Sigmoid colon (tissue), 4 donors: Measurements from ENCODE around the gene EED.

Experiments
- EP300 ChIP-seq, 4 donors: sonication (generic); formaldehyde crosslinking; IDR thresholded peaks; one replicate each; pipeline ENCODE4 v1.6.1; 2017; ENCODE audit warnings: antibody characterized with exemption in 4 of 4
- POLR2A ChIP-seq, 2 donors: fragments of 450-650 bp; IDR thresholded peaks; one replicate each; pipeline ENCODE4 v1.6.1; 2016; ENCODE audit warnings: antibody characterized with exemption in 2 of 2, mild to moderate bottlenecking in 2 of 2, moderate library complexity in 2 of 2
- POLR2AphosphoS5 ChIP-seq, 4 donors: sonication (generic); formaldehyde crosslinking; IDR thresholded peaks; one replicate each; pipeline ENCODE4 v1.6.1; 2017; ENCODE audit warnings: antibody characterized with exemption in 4 of 4
- TF ChIP-seq, protein P1 (sequence below), 4 experiments: fragments of 450-650 bp in 3 of 4; fragments of 200-600 bp in 1 of 4; IDR thresholded peaks; one replicate each; pipeline ENCODE4 v1.5.1; 2016 to 2019; ENCODE audit warnings: antibody characterized with exemption in 4 of 4, mild to moderate bottlenecking in 3 of 4, moderate library complexity in 2 of 4

GRCh38 chr11:86269645-86270044 lies 25.1 kb downstream of the EED start:
- TF ChIP-seq, protein P1, sequence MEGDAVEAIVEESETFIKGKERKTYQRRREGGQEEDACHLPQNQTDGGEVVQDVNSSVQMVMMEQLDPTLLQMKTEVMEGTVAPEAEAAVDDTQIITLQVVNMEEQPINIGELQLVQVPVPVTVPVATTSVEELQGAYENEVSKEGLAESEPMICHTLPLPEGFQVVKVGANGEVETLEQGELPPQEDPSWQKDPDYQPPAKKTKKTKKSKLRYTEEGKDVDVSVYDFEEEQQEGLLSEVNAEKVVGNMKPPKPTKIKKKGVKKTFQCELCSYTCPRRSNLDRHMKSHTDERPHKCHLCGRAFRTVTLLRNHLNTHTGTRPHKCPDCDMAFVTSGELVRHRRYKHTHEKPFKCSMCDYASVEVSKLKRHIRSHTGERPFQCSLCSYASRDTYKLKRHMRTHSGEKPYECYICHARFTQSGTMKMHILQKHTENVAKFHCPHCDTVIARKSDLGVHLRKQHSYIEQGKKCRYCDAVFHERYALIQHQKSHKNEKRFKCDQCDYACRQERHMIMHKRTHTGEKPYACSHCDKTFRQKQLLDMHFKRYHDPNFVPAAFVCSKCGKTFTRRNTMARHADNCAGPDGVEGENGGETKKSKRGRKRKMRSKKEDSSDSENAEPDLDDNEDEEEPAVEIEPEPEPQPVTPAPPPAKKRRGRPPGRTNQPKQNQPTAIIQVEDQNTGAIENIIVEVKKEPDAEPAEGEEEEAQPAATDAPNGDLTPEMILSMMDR (IDR thresholded peaks at IDR 0.05) = no peak
- TF ChIP-seq EP300 (IDR thresholded peaks at IDR 0.05) (no peak), POLR2A (IDR thresholded peaks at IDR 0.05) (no peak), POLR2AphosphoS5 (IDR thresholded peaks at IDR 0.05) (no peak)
